Calu3 (cell line): Measurements from ENCODE around the gene LY6G6F. TPM values are rescaled to one million over a fixed set of nuclear protein-coding genes. Genes with fewer than 3 reads are reported as not detected.

Experiments
- BruUV-seq: library from RNA; stranded (reverse); fragments of 400-500 nt; replicated peaks from 2 replicates; lab custom pipeline; 2021; lab: Mats Ljungman, UMichigan
- CTCF ChIA-PET: fragments of 300-600 bp; sonication (Branson Sonifier 250); formaldehyde crosslinking; loops from one replicate; lab custom pipeline; 2022; ENCODE audit warnings: antibody characterized with exemption; lab: Charles Lee
- DNase-seq: peaks from one replicate; pipeline ENCODE4 v3.0.0; 2022
- H3K27ac Mint-ChIP-seq: one replicate; pipeline ENCODE4 v1.8.0; 2022; ENCODE audit warnings: mixed read lengths; ENCODE audit not compliant: unreplicated experiment
- H3K27me3 Mint-ChIP-seq: one replicate; pipeline ENCODE4 v1.8.0; 2022; ENCODE audit warnings: mixed read lengths; ENCODE audit not compliant: unreplicated experiment
- H3K36me3 Mint-ChIP-seq: one replicate; pipeline ENCODE4 v1.8.0; 2022; ENCODE audit warnings: mild to moderate bottlenecking, moderate library complexity, mixed read lengths; ENCODE audit not compliant: insufficient read depth, unreplicated experiment
- H3K4me1 Mint-ChIP-seq: one replicate; pipeline ENCODE4 v1.8.0; 2022; ENCODE audit warnings: mild to moderate bottlenecking, low read depth, mixed read lengths; ENCODE audit not compliant: unreplicated experiment
- H3K4me3 Mint-ChIP-seq: one replicate; pipeline ENCODE4 v1.8.0; 2022; ENCODE audit warnings: mild to moderate bottlenecking, low read depth, moderate library complexity, mixed read lengths; ENCODE audit not compliant: unreplicated experiment
- H3K9me3 Mint-ChIP-seq: one replicate; pipeline ENCODE4 v1.8.0; 2022; ENCODE audit warnings: low read depth, mixed read lengths; ENCODE audit not compliant: unreplicated experiment
- intact Hi-C: fragments of 100-400 bp; cut with micrococcal nuclease; formaldehyde crosslinking; loops from one replicate; pipeline ENCODE4 v1.10.0; 2022; ENCODE audit not compliant: unreplicated experiment
- total RNA-seq: library from RNA; stranded (reverse); gene quantifications from 2 replicates; pipeline ENCODE4 v1.2.3, GENCODE V29; 2022
- TF ChIP-seq, protein P1 (sequence below): fragments of 200-600 bp; IDR thresholded peaks from one replicate; pipeline ENCODE4 v1.8.0; 2022; ENCODE audit warnings: antibody characterized with exemption; ENCODE audit not compliant: unreplicated experiment

LY6G6F gene
- total RNA-seq, 1 experiment from 2014 or later: not detected

DNA sequence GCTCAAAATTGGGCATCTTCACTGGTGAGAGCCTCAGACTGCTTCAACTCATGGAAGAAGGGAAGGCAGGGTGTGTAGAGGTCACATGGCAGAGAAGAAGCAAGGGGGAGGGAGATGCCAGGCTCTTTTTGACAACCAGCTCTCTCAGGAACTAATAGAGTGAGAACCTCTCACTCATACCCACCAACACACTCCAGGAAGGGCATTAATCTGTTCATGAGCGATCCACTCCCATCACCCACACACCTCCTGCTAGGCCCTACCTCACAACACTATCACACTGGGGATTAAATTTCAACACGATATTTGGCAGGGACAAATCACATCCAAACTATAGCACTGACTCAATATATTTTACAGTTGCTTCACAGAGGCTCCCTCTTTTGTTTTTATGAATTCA, 35.1 kb downstream of the LY6G6F start:
- no peaks in the 10 kb centered on the region for H3K9me3 Mint-ChIP-seq
- H3K36me3 Mint-ChIP-seq: peaks cover 89% of the 10 kb centered on the region
- H3K4me3 Mint-ChIP-seq: peak overlapping the region; percentile 98
- no peaks in the 10 kb centered on the region for H3K27me3 Mint-ChIP-seq
- BruUV-seq: no TSS peak
- TF ChIP-seq, protein P1, sequence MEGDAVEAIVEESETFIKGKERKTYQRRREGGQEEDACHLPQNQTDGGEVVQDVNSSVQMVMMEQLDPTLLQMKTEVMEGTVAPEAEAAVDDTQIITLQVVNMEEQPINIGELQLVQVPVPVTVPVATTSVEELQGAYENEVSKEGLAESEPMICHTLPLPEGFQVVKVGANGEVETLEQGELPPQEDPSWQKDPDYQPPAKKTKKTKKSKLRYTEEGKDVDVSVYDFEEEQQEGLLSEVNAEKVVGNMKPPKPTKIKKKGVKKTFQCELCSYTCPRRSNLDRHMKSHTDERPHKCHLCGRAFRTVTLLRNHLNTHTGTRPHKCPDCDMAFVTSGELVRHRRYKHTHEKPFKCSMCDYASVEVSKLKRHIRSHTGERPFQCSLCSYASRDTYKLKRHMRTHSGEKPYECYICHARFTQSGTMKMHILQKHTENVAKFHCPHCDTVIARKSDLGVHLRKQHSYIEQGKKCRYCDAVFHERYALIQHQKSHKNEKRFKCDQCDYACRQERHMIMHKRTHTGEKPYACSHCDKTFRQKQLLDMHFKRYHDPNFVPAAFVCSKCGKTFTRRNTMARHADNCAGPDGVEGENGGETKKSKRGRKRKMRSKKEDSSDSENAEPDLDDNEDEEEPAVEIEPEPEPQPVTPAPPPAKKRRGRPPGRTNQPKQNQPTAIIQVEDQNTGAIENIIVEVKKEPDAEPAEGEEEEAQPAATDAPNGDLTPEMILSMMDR: no peak
- intact Hi-C loops: no loop called here
- no peak for DNase-seq
- peak overlapping the region; percentile 94 for H3K27ac Mint-ChIP-seq
- CTCF ChIA-PET: interaction anchor here (4.8 kb wide), 1 partner anchor 28 kb away, joined by 40 read pairs; no protein-coding TSS in a partner anchor
- H3K4me1 Mint-ChIP-seq: peaks cover 49% of the 10 kb centered on the region

DNA sequence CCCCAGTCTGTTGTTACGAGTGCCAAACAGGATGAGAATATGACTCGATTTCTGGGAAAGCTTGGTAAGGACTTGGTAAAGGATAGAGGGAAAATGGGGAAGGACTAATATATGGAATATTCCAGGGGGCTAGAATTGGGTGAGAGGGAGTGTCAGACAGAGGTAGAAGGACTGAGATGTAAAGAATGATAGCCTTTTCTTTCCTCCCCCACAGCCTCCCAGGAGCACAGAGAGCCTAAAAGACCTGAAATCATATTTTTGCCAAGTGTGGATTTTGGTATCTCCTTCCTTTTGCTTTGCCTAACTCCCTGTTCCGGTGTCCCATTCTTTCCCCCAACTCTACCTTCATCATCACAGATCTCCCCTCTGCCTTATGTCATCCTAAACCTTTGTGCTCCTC, 36.2 kb downstream of the LY6G6F start:
- Mint-ChIP-seq H3K27ac (no peak overlapping the region), H3K27me3 (no peaks in the 10 kb centered on the region), H3K9me3 (no peaks in the 10 kb centered on the region), H3K4me1 (peaks cover 38% of the 10 kb centered on the region), H3K4me3 (no peak overlapping the region), H3K36me3 (peaks cover 85% of the 10 kb centered on the region)
- BruUV-seq: no TSS peak
- intact Hi-C loops: no loop called here
- no peak for DNase-seq
- CTCF ChIA-PET: interaction anchor here (0.7 kb wide), 1 partner anchor 155 kb away, joined by 3 read pairs; no protein-coding TSS in a partner anchor
- TF ChIP-seq, protein P1: no peak

DNA sequence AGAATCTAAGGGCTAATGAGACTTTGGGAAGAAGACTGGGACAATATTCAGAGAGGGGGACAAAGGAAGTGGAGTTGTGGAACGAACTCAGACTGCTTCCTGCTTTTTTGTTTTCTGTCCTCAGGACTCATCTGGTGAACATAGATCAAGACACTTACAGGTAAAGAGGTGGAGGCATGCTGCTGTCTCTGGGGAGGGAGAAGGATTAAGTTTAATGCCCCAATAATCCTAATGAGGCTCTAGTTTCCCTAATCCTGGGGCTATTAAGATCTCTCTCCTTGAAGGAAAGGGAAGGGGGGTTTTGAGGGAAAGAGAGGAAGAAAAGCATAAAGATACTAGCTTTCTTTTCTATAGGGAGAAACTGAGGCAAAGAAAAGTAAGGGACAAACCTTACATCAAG, 37.8 kb downstream of the LY6G6F start:
- DNase-seq: no peak
- intact Hi-C loops: no loop called here
- TF ChIP-seq, protein P1: no peak
- no peak overlapping the region for H3K27ac Mint-ChIP-seq
- H3K36me3 Mint-ChIP-seq: peaks cover 81% of the 10 kb centered on the region
- peaks cover 22% of the 10 kb centered on the region for H3K4me1 Mint-ChIP-seq
- no peak overlapping the region for H3K4me3 Mint-ChIP-seq
- CTCF ChIA-PET: no interaction called here
- H3K9me3 Mint-ChIP-seq: no peaks in the 10 kb centered on the region
- no TSS peak for BruUV-seq
- H3K27me3 Mint-ChIP-seq: no peaks in the 10 kb centered on the region

DNA sequence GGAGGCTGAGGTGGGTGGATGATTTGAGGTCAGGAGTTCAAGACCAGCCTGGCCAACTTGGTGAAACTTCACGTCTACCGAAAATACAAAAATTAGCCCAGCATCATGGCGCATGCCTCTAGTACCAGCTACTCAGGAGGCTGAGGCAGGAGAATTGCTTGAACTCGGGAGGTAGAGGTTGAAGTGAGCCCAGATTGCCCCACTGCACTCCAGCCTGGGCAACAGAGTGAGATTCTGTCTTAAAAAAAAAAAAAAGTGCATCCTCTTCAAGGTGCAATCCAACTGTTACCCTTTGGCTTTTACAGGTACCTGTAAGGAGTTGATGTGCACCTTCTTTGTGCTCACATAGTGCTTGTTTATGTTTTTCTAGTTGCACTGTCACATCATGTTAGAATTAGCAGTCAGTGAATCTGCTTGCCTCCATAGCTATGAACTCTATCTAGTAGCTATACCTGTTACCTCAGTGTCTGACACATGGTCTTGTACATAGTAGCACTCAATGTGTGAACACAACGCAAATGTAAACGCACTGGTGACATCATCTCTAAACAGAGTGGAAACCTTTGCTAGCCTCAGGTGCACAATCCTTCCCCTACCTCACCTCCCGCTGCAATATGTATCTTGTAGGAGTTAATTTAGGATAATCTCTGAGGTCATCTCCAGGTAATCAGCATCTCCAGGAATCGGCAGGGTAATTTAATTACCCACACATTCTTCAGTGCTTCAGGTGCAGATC, 42.8 kb downstream of the LY6G6F start:
- DNase-seq: no peak
- intact Hi-C loops: no loop called here
- Mint-ChIP-seq H3K4me3 (no peak overlapping the region), H3K9me3 (no peaks in the 10 kb centered on the region), H3K36me3 (peaks cover 49% of the 10 kb centered on the region), H3K27ac (no peak overlapping the region), H3K4me1 (no peaks in the 10 kb centered on the region), H3K27me3 (no peaks in the 10 kb centered on the region)
- BruUV-seq: no TSS peak
- CTCF ChIA-PET: interaction anchor here (1.0 kb wide), 1 partner anchor 10 kb away, joined by 5 read pairs; the partner anchor contains the start of gene MSH5
- TF ChIP-seq, protein P1: no peak
